Activated CD4-positive, alpha-beta T cell treated with anti-CD3 and anti-CD28 coated beads, Interleukin-2, Interleukin-4, amounts not matched to agents 100 ng/mL and 50 ng/mL, durations not matched to agents 16 hours and 8 hours (primary cell): ENCODE results near the gene GOLGA6L2.
"Not testable (repeated sequence)": the region's sequence is repeated elsewhere in the genome, so short reads cannot be mapped to it uniquely, and the experiment has no call there.

Experiments used
- DNase-seq: peaks from one replicate; pipeline ENCODE4 v3.0.0-alpha.2; 2020; ENCODE audit warnings: low spot score

The GOLGA6L2 gene

GRCh38 chr15:23447107-23447500 is at the start of gene GOLGA6L2:
TSS of gene GOLGA6L2 (minus strand) at chr15:23447243. CDS start at chr15:23447181, 62 bp downstream.
- no peak for DNase-seq

GRCh38 chr15:23484870-23485269 is 37.8 kb upstream of the GOLGA6L2 start:
- no peak for DNase-seq

- no peak for DNase-seq
These were observed 36.8 kb upstream of the GOLGA6L2 start for GRCh38 chr15:23483821-23484299.

GRCh38 chr15:23482764-23483489 is 35.9 kb upstream of the GOLGA6L2 start:
- no peak for DNase-seq

- DNase-seq: no peak
These were observed 35.2 kb upstream of the GOLGA6L2 start for GRCh38 chr15:23482228-23482627.

- DNase-seq: no peak
These were observed 30.9 kb upstream of the GOLGA6L2 start for GRCh38 chr15:23477920-23478319.

- DNase-seq: no peak
These were observed 25.6 kb upstream of the GOLGA6L2 start for GRCh38 chr15:23472678-23473077.

- DNase-seq: no peak
These were observed 25.0 kb upstream of the GOLGA6L2 start for GRCh38 chr15:23472033-23472432.

- peak; percentile 9 for DNase-seq
These were observed 20.1 kb upstream of the GOLGA6L2 start for GRCh38 chr15:23467110-23467600.

- DNase-seq: no peak
These were observed 10.8 kb upstream of the GOLGA6L2 start for GRCh38 chr15:23457890-23458289.

GRCh38 chr15:23446215-23447106 is 582 bp downstream of the GOLGA6L2 start:
- no peak for DNase-seq

GRCh38 chr15:23444269-23444668 is 2.8 kb downstream of the GOLGA6L2 start:
- no peak for DNase-seq

- no peak for DNase-seq
These were observed 5.8 kb downstream of the GOLGA6L2 start for GRCh38 chr15:23441204-23441603.

- DNase-seq: no peak
These were observed 6.4 kb downstream of the GOLGA6L2 start for GRCh38 chr15:23440596-23440995.

- DNase-seq: no peak
These were observed 7.5 kb downstream of the GOLGA6L2 start for GRCh38 chr15:23439513-23439912.

- no peak for DNase-seq
These were observed 8.1 kb downstream of the GOLGA6L2 start for GRCh38 chr15:23438816-23439466.

GRCh38 chr15:23437673-23438072 is 9.4 kb downstream of the GOLGA6L2 start:
- DNase-seq: no peak

GRCh38 chr15:23437146-23437545 is 9.9 kb downstream of the GOLGA6L2 start:
- DNase-seq: no peak

- DNase-seq: no peak
These were observed 10.6 kb downstream of the GOLGA6L2 start for GRCh38 chr15:23436421-23436820.

GRCh38 chr15:23434699-23435098 is 12.3 kb downstream of the GOLGA6L2 start:
- DNase-seq: not testable (repeated sequence)

- not testable (repeated sequence) for DNase-seq
These were observed 21.7 kb downstream of the GOLGA6L2 start for GRCh38 chr15:23425327-23425726.
